ENCODE data around the gene C17orf100. TPM values are rescaled to one million over a fixed set of nuclear protein-coding genes. Genes with fewer than 3 reads are reported as not detected.
A peak's percentile ranks its signal among the peaks of the same experiment; 100 is the strongest.

Gene C17orf100
- total and polyA plus RNA-seq, 2 of the 13 experiments (the other 11 are each of a cell fraction or from before 2014, with no cell fraction given): 3.6 to 8.7 TPM

DNA sequence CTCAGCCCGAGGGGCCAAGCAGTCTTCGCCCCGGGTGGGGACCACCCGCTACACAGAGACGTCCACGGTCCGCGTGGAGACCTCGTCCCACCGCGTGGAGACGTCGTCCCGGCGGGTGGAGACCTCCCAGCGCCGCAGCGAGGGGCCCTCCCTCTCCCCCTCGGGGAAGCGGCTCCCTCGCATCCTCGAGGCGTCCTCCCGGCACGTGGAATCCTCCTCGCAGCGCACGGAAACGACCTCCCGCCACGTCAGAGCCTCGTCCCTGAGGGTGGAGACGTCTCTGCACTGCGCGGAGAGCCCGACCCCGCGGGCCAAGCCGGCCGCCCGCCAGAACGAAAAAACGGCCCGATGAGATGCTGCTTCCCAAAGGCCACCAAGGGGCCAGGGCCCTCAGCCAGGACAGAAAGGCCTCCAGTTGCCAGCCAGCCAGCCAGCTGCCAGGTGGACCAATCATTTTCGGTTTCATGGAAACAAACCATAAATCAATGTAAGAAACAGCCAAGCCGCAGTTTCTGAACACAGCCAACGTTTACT is 424 bp downstream of the C17orf100 start (continued):
- TF ChIP-seq, protein P1, sequence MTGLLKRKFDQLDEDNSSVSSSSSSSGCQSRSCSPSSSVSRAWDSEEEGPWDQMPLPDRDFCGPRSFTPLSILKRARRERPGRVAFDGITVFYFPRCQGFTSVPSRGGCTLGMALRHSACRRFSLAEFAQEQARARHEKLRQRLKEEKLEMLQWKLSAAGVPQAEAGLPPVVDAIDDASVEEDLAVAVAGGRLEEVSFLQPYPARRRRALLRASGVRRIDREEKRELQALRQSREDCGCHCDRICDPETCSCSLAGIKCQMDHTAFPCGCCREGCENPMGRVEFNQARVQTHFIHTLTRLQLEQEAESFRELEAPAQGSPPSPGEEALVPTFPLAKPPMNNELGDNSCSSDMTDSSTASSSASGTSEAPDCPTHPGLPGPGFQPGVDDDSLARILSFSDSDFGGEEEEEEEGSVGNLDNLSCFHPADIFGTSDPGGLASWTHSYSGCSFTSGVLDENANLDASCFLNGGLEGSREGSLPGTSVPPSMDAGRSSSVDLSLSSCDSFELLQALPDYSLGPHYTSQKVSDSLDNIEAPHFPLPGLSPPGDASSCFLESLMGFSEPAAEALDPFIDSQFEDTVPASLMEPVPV (CRISPR knock-in tag; IDR thresholded peaks at IDR 0.05): peak; percentile 98
- no peak for TF ChIP-seq NONO (IDR thresholded peaks at IDR 0.05)
- peak; percentile 63; the same call in 1 of the 2 replicates for TF ChIP-seq NONO (CRISPR knock-in tag; conservative IDR thresholded peaks at IDR 0.05)
- TF ChIP-seq ZNF569 (CRISPR knock-in tag; IDR thresholded peaks at IDR 0.05; ENCODE audit: borderline replicate concordance): peak; percentile 30; the same call in 1 of the 2 replicates
- TF ChIP-seq, protein P2, sequence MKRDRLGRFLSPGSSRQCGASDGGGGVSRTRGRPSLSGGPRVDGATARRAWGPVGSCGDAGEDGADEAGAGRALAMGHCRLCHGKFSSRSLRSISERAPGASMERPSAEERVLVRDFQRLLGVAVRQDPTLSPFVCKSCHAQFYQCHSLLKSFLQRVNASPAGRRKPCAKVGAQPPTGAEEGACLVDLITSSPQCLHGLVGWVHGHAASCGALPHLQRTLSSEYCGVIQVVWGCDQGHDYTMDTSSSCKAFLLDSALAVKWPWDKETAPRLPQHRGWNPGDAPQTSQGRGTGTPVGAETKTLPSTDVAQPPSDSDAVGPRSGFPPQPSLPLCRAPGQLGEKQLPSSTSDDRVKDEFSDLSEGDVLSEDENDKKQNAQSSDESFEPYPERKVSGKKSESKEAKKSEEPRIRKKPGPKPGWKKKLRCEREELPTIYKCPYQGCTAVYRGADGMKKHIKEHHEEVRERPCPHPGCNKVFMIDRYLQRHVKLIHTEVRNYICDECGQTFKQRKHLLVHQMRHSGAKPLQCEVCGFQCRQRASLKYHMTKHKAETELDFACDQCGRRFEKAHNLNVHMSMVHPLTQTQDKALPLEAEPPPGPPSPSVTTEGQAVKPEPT (CRISPR knock-in tag; IDR thresholded peaks at IDR 0.05; ENCODE audit: low read depth): peak; percentile 87
- TF ChIP-seq POLR2AphosphoS2 (IDR thresholded peaks at IDR 0.05; ENCODE audit: low read depth, low read length): no peak
- TF ChIP-seq, protein P3, sequence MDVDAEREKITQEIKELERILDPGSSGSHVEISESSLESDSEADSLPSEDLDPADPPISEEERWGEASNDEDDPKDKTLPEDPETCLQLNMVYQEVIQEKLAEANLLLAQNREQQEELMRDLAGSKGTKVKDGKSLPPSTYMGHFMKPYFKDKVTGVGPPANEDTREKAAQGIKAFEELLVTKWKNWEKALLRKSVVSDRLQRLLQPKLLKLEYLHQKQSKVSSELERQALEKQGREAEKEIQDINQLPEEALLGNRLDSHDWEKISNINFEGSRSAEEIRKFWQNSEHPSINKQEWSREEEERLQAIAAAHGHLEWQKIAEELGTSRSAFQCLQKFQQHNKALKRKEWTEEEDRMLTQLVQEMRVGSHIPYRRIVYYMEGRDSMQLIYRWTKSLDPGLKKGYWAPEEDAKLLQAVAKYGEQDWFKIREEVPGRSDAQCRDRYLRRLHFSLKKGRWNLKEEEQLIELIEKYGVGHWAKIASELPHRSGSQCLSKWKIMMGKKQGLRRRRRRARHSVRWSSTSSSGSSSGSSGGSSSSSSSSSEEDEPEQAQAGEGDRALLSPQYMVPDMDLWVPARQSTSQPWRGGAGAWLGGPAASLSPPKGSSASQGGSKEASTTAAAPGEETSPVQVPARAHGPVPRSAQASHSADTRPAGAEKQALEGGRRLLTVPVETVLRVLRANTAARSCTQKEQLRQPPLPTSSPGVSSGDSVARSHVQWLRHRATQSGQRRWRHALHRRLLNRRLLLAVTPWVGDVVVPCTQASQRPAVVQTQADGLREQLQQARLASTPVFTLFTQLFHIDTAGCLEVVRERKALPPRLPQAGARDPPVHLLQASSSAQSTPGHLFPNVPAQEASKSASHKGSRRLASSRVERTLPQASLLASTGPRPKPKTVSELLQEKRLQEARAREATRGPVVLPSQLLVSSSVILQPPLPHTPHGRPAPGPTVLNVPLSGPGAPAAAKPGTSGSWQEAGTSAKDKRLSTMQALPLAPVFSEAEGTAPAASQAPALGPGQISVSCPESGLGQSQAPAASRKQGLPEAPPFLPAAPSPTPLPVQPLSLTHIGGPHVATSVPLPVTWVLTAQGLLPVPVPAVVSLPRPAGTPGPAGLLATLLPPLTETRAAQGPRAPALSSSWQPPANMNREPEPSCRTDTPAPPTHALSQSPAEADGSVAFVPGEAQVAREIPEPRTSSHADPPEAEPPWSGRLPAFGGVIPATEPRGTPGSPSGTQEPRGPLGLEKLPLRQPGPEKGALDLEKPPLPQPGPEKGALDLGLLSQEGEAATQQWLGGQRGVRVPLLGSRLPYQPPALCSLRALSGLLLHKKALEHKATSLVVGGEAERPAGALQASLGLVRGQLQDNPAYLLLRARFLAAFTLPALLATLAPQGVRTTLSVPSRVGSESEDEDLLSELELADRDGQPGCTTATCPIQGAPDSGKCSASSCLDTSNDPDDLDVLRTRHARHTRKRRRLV (CRISPR knock-in tag; IDR thresholded peaks at IDR 0.05): peak; percentile 97
- TF ChIP-seq ETV6 (CRISPR knock-in tag; conservative IDR thresholded peaks at IDR 0.05): peak; percentile 79; the same call in 1 of the 2 replicates
- peak; percentile 86; the same call in 1 of the 2 replicates for TF ChIP-seq ZNF746 (CRISPR knock-in tag; IDR thresholded peaks at IDR 0.05)
- TF ChIP-seq ZNF121 (CRISPR knock-in tag; IDR thresholded peaks at IDR 0.05): peak; percentile 77
- 0 out of 2 replicates have a peak, but pooled peaks have one; percentile 65 for TF ChIP-seq HOXA5 (CRISPR knock-in tag; IDR thresholded peaks at IDR 0.05)
- TF ChIP-seq EEA1 (CRISPR knock-in tag; IDR thresholded peaks at IDR 0.05; ENCODE audit: borderline replicate concordance): peak; percentile 91; the same call in 1 of the 2 replicates
- TF ChIP-seq RORA (CRISPR knock-in tag; IDR thresholded peaks at IDR 0.05): no peak
- TF ChIP-seq ZNF264 (CRISPR knock-in tag; IDR thresholded peaks at IDR 0.05): 0 out of 2 replicates have a peak, but pooled peaks have one; percentile 12
- peak; percentile 25; the same call in 1 of the 2 replicates for TF ChIP-seq ZNF652 (CRISPR knock-in tag; IDR thresholded peaks at IDR 0.05; ENCODE audit: borderline replicate concordance, low read depth)
- no peak for TF ChIP-seq RBAK (CRISPR knock-in tag; IDR thresholded peaks at IDR 0.05)
